Colonic mucosa (tissue), 4 donors: ENCODE results near the gene MESD. TPM values are rescaled to one million over a fixed set of nuclear protein-coding genes. Genes with fewer than 3 reads are reported as not detected.

Source experiments
- DNase-seq: peaks from one replicate; pipeline ENCODE4 v3.0.0-alpha.2; 2020
- H3K27ac ChIP-seq: fragments of 200-600 bp; one replicate; pipeline ENCODE4 v1.8.0; 2021
- H3K27me3 ChIP-seq: fragments of 200-600 bp; one replicate; pipeline ENCODE4 v1.8.0; 2021
- H3K36me3 ChIP-seq: fragments of 200-600 bp; one replicate; pipeline ENCODE4 v1.8.0; 2021
- H3K4me1 ChIP-seq: fragments of 200-600 bp; one replicate; pipeline ENCODE4 v1.8.0; 2021; ENCODE audit warnings: mild to moderate bottlenecking
- H3K4me3 ChIP-seq: fragments of 200-600 bp; one replicate; pipeline ENCODE4 v1.8.0; 2021
- H3K9ac ChIP-seq, 2 donors: one replicate each; pipeline ENCODE4 v1.7.0; 2013; ENCODE audit warnings: control low read depth in 2 of 2, low read depth in 2 of 2, low read length in 2 of 2
- H3K9me3 ChIP-seq: fragments of 200-600 bp; one replicate; pipeline ENCODE4 v1.8.0; 2021
- intact Hi-C: fragments of 100-400 bp; cut with DNase I; formaldehyde crosslinking; loops from one replicate; pipeline ENCODE4 v1.14.1; 2022
- total RNA-seq, 2 donors: library from RNA; stranded (reverse); fragmentation: NEBNext Ultra II Directional in 1 of 2; extraction: Animal tissue kit (Norgen Biotek cat#: 25700) in 1 of 2; gene quantifications; one replicate each; pipeline ENCODE4 v1.2.1, GENCODE V29; 2021
- TF ChIP-seq, protein P1 (sequence below): fragments of 200-600 bp; IDR thresholded peaks from one replicate; pipeline ENCODE4 v1.8.0; 2022; ENCODE audit warnings: antibody characterized with exemption, mild to moderate bottlenecking
- donor health status: healthy.
- donor health status: DM: no; HTN: no; CAD: no.
- donor health status: DM: no; HTN: no; CAD: no.

MESD gene
- 10 to 100 TPM; 20.4 to 26.1 TPM for total RNA-seq

GRCh38 chr15:80989518-80990478 lies at the start of gene MESD:
Gene MESD (minus strand): TSS chr15:80989819. CDS start chr15:80989791, 28 bp downstream.
- peak; percentile 100 for DNase-seq
- Histone ChIP-seq H3K27ac (peak within 1 kb of the TSS; percentile 94), H3K4me1 (peaks cover 14% of the 10 kb centered on the region), H3K27me3 (no peaks in the 10 kb centered on the region), H3K4me3 (peak within 1 kb of the TSS; percentile 96), H3K9me3 (no peaks in the 10 kb centered on the region), H3K9ac (peak within 1 kb of the TSS; percentile 75 to 96), H3K36me3 (no peaks in the 10 kb centered on the region)
- TF ChIP-seq, protein P1, sequence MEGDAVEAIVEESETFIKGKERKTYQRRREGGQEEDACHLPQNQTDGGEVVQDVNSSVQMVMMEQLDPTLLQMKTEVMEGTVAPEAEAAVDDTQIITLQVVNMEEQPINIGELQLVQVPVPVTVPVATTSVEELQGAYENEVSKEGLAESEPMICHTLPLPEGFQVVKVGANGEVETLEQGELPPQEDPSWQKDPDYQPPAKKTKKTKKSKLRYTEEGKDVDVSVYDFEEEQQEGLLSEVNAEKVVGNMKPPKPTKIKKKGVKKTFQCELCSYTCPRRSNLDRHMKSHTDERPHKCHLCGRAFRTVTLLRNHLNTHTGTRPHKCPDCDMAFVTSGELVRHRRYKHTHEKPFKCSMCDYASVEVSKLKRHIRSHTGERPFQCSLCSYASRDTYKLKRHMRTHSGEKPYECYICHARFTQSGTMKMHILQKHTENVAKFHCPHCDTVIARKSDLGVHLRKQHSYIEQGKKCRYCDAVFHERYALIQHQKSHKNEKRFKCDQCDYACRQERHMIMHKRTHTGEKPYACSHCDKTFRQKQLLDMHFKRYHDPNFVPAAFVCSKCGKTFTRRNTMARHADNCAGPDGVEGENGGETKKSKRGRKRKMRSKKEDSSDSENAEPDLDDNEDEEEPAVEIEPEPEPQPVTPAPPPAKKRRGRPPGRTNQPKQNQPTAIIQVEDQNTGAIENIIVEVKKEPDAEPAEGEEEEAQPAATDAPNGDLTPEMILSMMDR, result no peak
- intact Hi-C loops, result loop anchor here (5.0 kb wide), 1 partner anchor 278 kb away; no protein-coding TSS in a partner anchor

- no peak for DNase-seq
- TF ChIP-seq, protein P1, result no peak
- no peaks in the 10 kb centered on the region for H3K27me3 ChIP-seq
- intact Hi-C loops, result no loop called here
- no peaks in the 10 kb centered on the region for H3K9me3 ChIP-seq
- no peaks in the 10 kb centered on the region for H3K36me3 ChIP-seq
- no peak overlapping the region for H3K4me3 ChIP-seq
- no peaks in the 10 kb centered on the region for H3K4me1 ChIP-seq
- H3K27ac ChIP-seq, result no peak overlapping the region
- H3K9ac ChIP-seq, result no peak overlapping the region
These were observed 49.5 kb upstream of the MESD start for GRCh38 chr15:81038975-81039607.

DNA sequence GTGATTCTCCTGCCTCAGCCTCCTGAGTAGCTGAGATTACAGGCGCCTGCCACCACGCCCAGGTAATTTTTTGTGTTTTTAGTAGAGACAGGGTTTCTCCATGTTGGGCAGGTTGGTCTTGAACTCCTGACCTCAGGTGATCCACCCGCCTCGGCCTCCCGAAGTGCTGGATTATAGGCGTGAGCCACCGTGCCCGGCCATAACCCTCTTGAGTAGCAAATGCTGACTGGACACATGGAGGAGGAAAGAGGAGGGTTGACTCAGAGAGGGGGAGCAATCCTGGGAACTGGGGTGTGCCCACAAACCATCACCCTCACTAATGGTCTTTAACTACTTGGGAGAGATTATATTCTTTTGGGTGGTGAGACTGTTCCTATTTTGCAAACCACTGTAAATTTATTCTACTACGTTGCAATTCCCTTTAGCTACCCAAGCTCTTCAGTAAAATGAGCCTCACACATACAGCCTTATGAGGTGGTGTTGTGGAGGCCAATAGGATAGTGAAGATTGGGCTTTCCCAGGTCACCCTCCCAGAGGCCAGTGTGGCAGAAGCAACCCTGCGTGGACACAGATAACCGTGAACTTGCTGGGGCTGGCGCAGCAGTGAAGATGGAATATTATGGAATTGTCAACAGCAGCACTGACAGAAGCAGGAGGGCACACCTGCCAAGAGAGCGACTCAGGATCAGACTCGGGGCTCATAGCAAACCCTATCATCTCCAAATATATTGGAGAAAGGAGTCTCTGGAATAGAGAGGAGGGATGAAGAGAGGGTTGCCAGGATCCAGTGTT lies 48.5 kb upstream of the MESD start:
- TF ChIP-seq, protein P1, result no peak
- H3K4me1 ChIP-seq, result no peaks in the 10 kb centered on the region
- DNase-seq, result no peak
- no peak overlapping the region for H3K9ac ChIP-seq
- intact Hi-C loops, result no loop called here
- no peaks in the 10 kb centered on the region for H3K36me3 ChIP-seq
- no peak overlapping the region for H3K27ac ChIP-seq
- H3K9me3 ChIP-seq, result no peaks in the 10 kb centered on the region
- no peak overlapping the region for H3K4me3 ChIP-seq
- no peaks in the 10 kb centered on the region for H3K27me3 ChIP-seq

- H3K27ac ChIP-seq, result no peak overlapping the region
- TF ChIP-seq, protein P1, result no peak
- intact Hi-C loops, result no loop called here
- no peaks in the 10 kb centered on the region for H3K27me3 ChIP-seq
- no peaks in the 10 kb centered on the region for H3K36me3 ChIP-seq
- H3K9ac ChIP-seq, result no peak overlapping the region
- no peak for DNase-seq
- H3K9me3 ChIP-seq, result no peaks in the 10 kb centered on the region
- no peaks in the 10 kb centered on the region for H3K4me1 ChIP-seq
- no peak overlapping the region for H3K4me3 ChIP-seq
These were observed 43.9 kb upstream of the MESD start for GRCh38 chr15:81033508-81033907.

DNA sequence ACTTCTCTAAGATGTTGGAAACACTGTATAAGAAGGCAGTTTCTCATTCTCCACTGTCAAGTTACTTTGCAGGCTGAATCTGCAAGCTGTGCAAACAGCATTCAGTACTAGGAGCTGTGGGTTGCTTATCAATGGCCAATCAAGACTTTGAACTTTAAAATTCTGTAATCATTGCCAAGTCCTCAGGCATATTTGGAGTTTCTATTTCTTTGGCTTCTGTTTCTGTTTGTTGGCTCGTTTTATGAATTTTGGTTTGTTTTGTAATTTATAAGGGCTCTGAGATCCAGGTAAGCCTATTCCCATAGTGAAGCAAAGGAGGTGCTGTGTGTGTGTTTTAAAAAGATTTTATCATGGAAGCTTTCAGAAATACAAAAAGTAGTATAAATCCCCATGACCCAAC lies 43.2 kb upstream of the MESD start:
- Histone ChIP-seq H3K36me3 (no peaks in the 10 kb centered on the region), H3K4me1 (no peaks in the 10 kb centered on the region), H3K27me3 (no peaks in the 10 kb centered on the region), H3K27ac (no peak overlapping the region), H3K4me3 (no peak overlapping the region), H3K9ac (no peak overlapping the region), H3K9me3 (no peaks in the 10 kb centered on the region)
- TF ChIP-seq, protein P1, result no peak
- intact Hi-C loops, result no loop called here
- DNase-seq, result no peak
